ENCODE results near the gene IRF2BP2.
"Not testable (repeated sequence)": the region's sequence is repeated elsewhere in the genome, so short reads cannot be mapped to it uniquely, and the experiment has no call there.

The IRF2BP2 gene

GRCh38 chr1:234599617-234600417, 10.2 kb downstream of the IRF2BP2 start:
- TF ChIP-seq CTCF (IDR thresholded peaks at IDR 0.05; ENCODE audit: low read depth, low read length, missing control alignments), result peak; percentile 3
- DNase-seq, result peak; percentile 81
- peaks cover 12% of the 10 kb centered on the region for H3K36me3 ChIP-seq (replicated peaks)
- H3K27me3 ChIP-seq (replicated peaks), result no peaks in the 10 kb centered on the region
- H3K27ac ChIP-seq, result peak overlapping the region; percentile 98
- in situ Hi-C loops (cut with HindIII; ENCODE audit: low pct_ligation_motif_present, low sequenced_read_pairs), result loop anchor here (25.0 kb wide), 2 partner anchors 362 to 487 kb away; no protein-coding TSS in a partner anchor
- H3K4me3 ChIP-seq (ENCODE audit: low read depth, low read length), result peak overlapping the region; percentile 47

- in situ Hi-C loops (cut with HindIII; ENCODE audit: low pct_ligation_motif_present, low sequenced_read_pairs), result loop anchor here (25.0 kb wide), 1 partner anchor 488 kb away; no protein-coding TSS in a partner anchor
- DNase-seq, result peak; percentile 29
- no peak for TF ChIP-seq CTCF (IDR thresholded peaks at IDR 0.05; ENCODE audit: low read depth, low read length, missing control alignments)
Observed at GRCh38 chr1:234598974-234599616, 10.9 kb downstream of the IRF2BP2 start.

GRCh38 chr1:234597894-234598293, 12.1 kb downstream of the IRF2BP2 start:
- Histone ChIP-seq H3K36me3 (replicated peaks) (peaks cover 6% of the 10 kb centered on the region), H3K27ac (no peak overlapping the region), H3K27me3 (replicated peaks) (no peaks in the 10 kb centered on the region), H3K4me3 (ENCODE audit: low read depth, low read length) (no peak overlapping the region)
- in situ Hi-C loops (cut with HindIII; ENCODE audit: low pct_ligation_motif_present, low sequenced_read_pairs), result loop anchor here (25.0 kb wide), 1 partner anchor 489 kb away; no protein-coding TSS in a partner anchor
- TF ChIP-seq CTCF (IDR thresholded peaks at IDR 0.05; ENCODE audit: low read depth, low read length, missing control alignments), result peak; percentile 78
- DNase-seq, result peak; percentile 66

More at GRCh38 chr1:234598974-234599616, 10.9 kb downstream of the IRF2BP2 start:
- no peaks in the 10 kb centered on the region for H3K27me3 ChIP-seq (replicated peaks)
- H3K36me3 ChIP-seq (replicated peaks), result peaks cover 6% of the 10 kb centered on the region
- H3K4me3 ChIP-seq (ENCODE audit: low read depth, low read length), result peak overlapping the region; percentile 47
- peak overlapping the region; percentile 98 for H3K27ac ChIP-seq

- Histone ChIP-seq H3K27ac (no peak overlapping the region), H3K36me3 (replicated peaks) (no peaks in the 10 kb centered on the region), H3K4me3 (ENCODE audit: low read depth, low read length) (no peak overlapping the region), H3K27me3 (replicated peaks) (no peaks in the 10 kb centered on the region)
- TF ChIP-seq CTCF (IDR thresholded peaks at IDR 0.05; ENCODE audit: low read depth, low read length, missing control alignments), result no peak
- in situ Hi-C loops (cut with HindIII; ENCODE audit: low pct_ligation_motif_present, low sequenced_read_pairs), result loop anchor here (25.0 kb wide), 1 partner anchor 491 kb away; no protein-coding TSS in a partner anchor
- DNase-seq, result no peak
Observed at GRCh38 chr1:234595899-234596298, 14.1 kb downstream of the IRF2BP2 start.

- not testable (repeated sequence) for H3K4me3 ChIP-seq (ENCODE audit: low read depth, low read length); H3K27me3 ChIP-seq (replicated peaks); H3K27ac ChIP-seq; H3K36me3 ChIP-seq (replicated peaks); DNase-seq
- in situ Hi-C loops (cut with HindIII; ENCODE audit: low pct_ligation_motif_present, low sequenced_read_pairs), result loop anchor here (25.0 kb wide), 1 partner anchor 493 kb away; no protein-coding TSS in a partner anchor
Observed at GRCh38 chr1:234594575-234594974, 15.4 kb downstream of the IRF2BP2 start.

All from brain microvascular endothelial cell (primary cell).